H9 (cell line): ENCODE results near the gene MYO5B. TPM values are rescaled to one million over a fixed set of nuclear protein-coding genes. Genes with fewer than 3 reads are reported as not detected.

ENCODE experiments used
- DNase-seq: peaks from one replicate; pipeline ENCODE4 v3.0.0-alpha.2; 2017
- H2AFZ ChIP-seq: one replicate; pipeline ENCODE4 v1.6.1; 2013; ENCODE audit warnings: mild to moderate bottlenecking, low read length, control low read depth, moderate library complexity
- H2AK5ac ChIP-seq: 2 replicates; pipeline ENCODE4 v1.6.1; 2013; ENCODE audit warnings: low read length, control low read depth, mixed read lengths; ENCODE audit not compliant: insufficient read length
- H2BK120ac ChIP-seq: one replicate; pipeline ENCODE4 v1.6.1; 2013; ENCODE audit warnings: low read depth, mild to moderate bottlenecking, low read length, control low read depth, inconsistent platforms; ENCODE audit not compliant: poor library complexity, severe bottlenecking
- H2BK12ac ChIP-seq: 2 replicates; pipeline ENCODE4 v1.6.1; 2013; ENCODE audit warnings: low read length, control low read depth, mixed read lengths, low read depth; ENCODE audit not compliant: insufficient read length
- H2BK15ac ChIP-seq: 2 replicates; pipeline ENCODE4 v1.6.1; 2013; ENCODE audit warnings: low read depth, low read length, control low read depth
- H2BK20ac ChIP-seq: one replicate; pipeline ENCODE4 v1.6.1; 2013; ENCODE audit warnings: low read depth, mild to moderate bottlenecking, low read length, control low read depth, inconsistent platforms; ENCODE audit not compliant: poor library complexity, severe bottlenecking
- H2BK5ac ChIP-seq: 2 replicates; pipeline ENCODE4 v1.6.1; 2013; ENCODE audit warnings: low read length, control low read depth, mixed read lengths; ENCODE audit not compliant: insufficient read length
- H3K14ac ChIP-seq: 2 replicates; pipeline ENCODE4 v1.6.1; 2013; ENCODE audit warnings: low read length, control low read depth; ENCODE audit not compliant: insufficient read depth
- H3K18ac ChIP-seq: 2 replicates; pipeline ENCODE4 v1.6.1; 2013; ENCODE audit warnings: low read depth, mild to moderate bottlenecking, mixed read lengths, low read length, control low read depth; ENCODE audit not compliant: insufficient read length
- H3K23ac ChIP-seq: 2 replicates; pipeline ENCODE4 v1.6.1; 2013; ENCODE audit warnings: low read length, control low read depth, mixed read lengths, low read depth; ENCODE audit not compliant: insufficient read length
- H3K23me2 ChIP-seq: 2 replicates; pipeline ENCODE4 v1.6.1; 2013; ENCODE audit warnings: low read depth, mild to moderate bottlenecking, mixed read lengths, low read length, control low read depth; ENCODE audit not compliant: insufficient read length, poor library complexity, severe bottlenecking
- H3K27ac ChIP-seq: 2 replicates; pipeline ENCODE4 v1.5.1; 2013; ENCODE audit warnings: low read length, control low read depth, mixed read lengths, low read depth; ENCODE audit not compliant: insufficient read length
- H3K27me3 ChIP-seq: 2 replicates; pipeline ENCODE4 v1.6.1; 2013; ENCODE audit warnings: low read length, control low read depth, inconsistent platforms; ENCODE audit not compliant: insufficient read depth
- H3K4ac ChIP-seq: 2 replicates; pipeline ENCODE4 v1.6.1; 2013; ENCODE audit warnings: low read depth, mild to moderate bottlenecking, control low read depth, inconsistent platforms, low read length, moderate library complexity
- H3K4me1 ChIP-seq: 2 replicates; pipeline ENCODE4 v1.6.1; 2013; ENCODE audit warnings: low read length, control low read depth, inconsistent platforms; ENCODE audit not compliant: insufficient read depth
- H3K4me2 ChIP-seq: 2 replicates; pipeline ENCODE4 v1.6.1; 2013; ENCODE audit warnings: low read length, control low read depth, mixed read lengths; ENCODE audit not compliant: insufficient read length, insufficient read depth
- H3K56ac ChIP-seq: 2 replicates; pipeline ENCODE4 v1.6.1; 2013; ENCODE audit warnings: low read depth, mild to moderate bottlenecking, mixed read lengths, low read length, control low read depth; ENCODE audit not compliant: insufficient read length
- H3K79me1 ChIP-seq: 2 replicates; pipeline ENCODE4 v1.6.1; 2013; ENCODE audit warnings: low read depth, mild to moderate bottlenecking, moderate library complexity, low read length, control low read depth, inconsistent platforms; ENCODE audit not compliant: insufficient read depth, poor library complexity, severe bottlenecking
- H3K79me2 ChIP-seq: 2 replicates; pipeline ENCODE4 v1.6.1; 2013; ENCODE audit warnings: low read length, control low read depth, inconsistent platforms; ENCODE audit not compliant: insufficient read depth
- H3K9ac ChIP-seq: 2 replicates; pipeline ENCODE4 v1.6.1; 2013; ENCODE audit warnings: low read length, control low read depth, mixed read lengths; ENCODE audit not compliant: insufficient read length; ENCODE audit errors: extremely low read depth
- H3K9me3 ChIP-seq: one replicate; pipeline ENCODE4 v1.6.1; 2013; ENCODE audit warnings: low read depth, low read length, inconsistent platforms; ENCODE audit not compliant: control insufficient read depth
- H3T11ph ChIP-seq: one replicate; pipeline ENCODE4 v1.6.1; 2013; ENCODE audit warnings: mild to moderate bottlenecking, low read length, control low read depth, inconsistent platforms
- H4K20me1 ChIP-seq: one replicate; pipeline ENCODE4 v1.6.1; 2013; ENCODE audit not compliant: control insufficient read depth, insufficient read length, insufficient read depth
- H4K5ac ChIP-seq: 2 replicates; pipeline ENCODE4 v1.6.1; 2013; ENCODE audit warnings: low read depth, mild to moderate bottlenecking, mixed read lengths, low read length, control low read depth; ENCODE audit not compliant: insufficient read length
- H4K8ac ChIP-seq: replicated peaks from 2 replicates; pipeline ENCODE4 v1.6.1; 2013; ENCODE audit warnings: low read length, control low read depth, mixed read lengths, low read depth; ENCODE audit not compliant: insufficient read length
- H4K91ac ChIP-seq: 2 replicates; pipeline ENCODE4 v1.6.1; 2013; ENCODE audit warnings: low read depth, mild to moderate bottlenecking, moderate library complexity, mixed read lengths, low read length, control low read depth; ENCODE audit not compliant: insufficient read length
- H3K27ac Mint-ChIP-seq, 3 experiments: 2 replicates in 2 of 3; 3 replicates in 1 of 3; pipeline ENCODE4 v1.8.0; 2020 to 2021; ENCODE audit warnings: mixed read lengths in 3 of 3, mild to moderate bottlenecking in 1 of 3, moderate library complexity in 1 of 3
- H3K27me3 Mint-ChIP-seq: 2 replicates; pipeline ENCODE4 v1.8.0; 2021; ENCODE audit warnings: low read depth, mild to moderate bottlenecking, moderate library complexity, mixed read lengths
- H3K36me3 Mint-ChIP-seq, 3 experiments: 2 replicates in 2 of 3; 3 replicates in 1 of 3; pipeline ENCODE4 v1.8.0; 2020 to 2021; ENCODE audit warnings: low read depth in 3 of 3, mixed read lengths in 3 of 3; ENCODE audit not compliant: insufficient read depth in 1 of 3
- H3K4me1 Mint-ChIP-seq, 2 experiments: 2 replicates each; pipeline ENCODE4 v1.8.0; 2020; ENCODE audit warnings: mixed read lengths in 2 of 2
- H3K4me3 Mint-ChIP-seq, 2 experiments: 2 replicates in 1 of 2; 3 replicates in 1 of 2; pipeline ENCODE4 v1.8.0; 2020 to 2021; ENCODE audit warnings: mild to moderate bottlenecking in 2 of 2, mixed read lengths in 2 of 2, moderate library complexity in 1 of 2
- H3K9me3 Mint-ChIP-seq, 2 experiments: 2 replicates in 1 of 2; 3 replicates in 1 of 2; pipeline ENCODE4 v1.8.0; 2020; ENCODE audit warnings: mild to moderate bottlenecking in 2 of 2, mixed read lengths in 2 of 2, moderate library complexity in 1 of 2
- WGBS: extraction: QIAGEN DNeasy Blood & Tissue Kit; methylation state at CpG from one replicate; pipeline ENCODE4 v1.1.7; 2013; ENCODE audit warnings: missing lambda C conversion rate, low lambda C conversion rate, mixed read lengths; ENCODE audit not compliant: insufficient read length; ENCODE audit errors: extremely low coverage; 5-methylcytosine and 5-hydroxymethylcytosine counted together
- total RNA-seq: library from RNA; stranded (reverse); gene quantifications from 2 replicates; pipeline ENCODE4 v1.2.1, GENCODE V29; 2021
- TF ChIP-seq, protein P1 (sequence below): fragments of 200-600 bp; sonication (generic); conservative IDR thresholded peaks from 3 replicates; pipeline ENCODE4 v1.8.0; 2021; ENCODE audit warnings: antibody characterized with exemption, mild to moderate bottlenecking

The MYO5B gene
- total RNA-seq, 1 experiment from 2014 or later = 9.3 TPM

DNA sequence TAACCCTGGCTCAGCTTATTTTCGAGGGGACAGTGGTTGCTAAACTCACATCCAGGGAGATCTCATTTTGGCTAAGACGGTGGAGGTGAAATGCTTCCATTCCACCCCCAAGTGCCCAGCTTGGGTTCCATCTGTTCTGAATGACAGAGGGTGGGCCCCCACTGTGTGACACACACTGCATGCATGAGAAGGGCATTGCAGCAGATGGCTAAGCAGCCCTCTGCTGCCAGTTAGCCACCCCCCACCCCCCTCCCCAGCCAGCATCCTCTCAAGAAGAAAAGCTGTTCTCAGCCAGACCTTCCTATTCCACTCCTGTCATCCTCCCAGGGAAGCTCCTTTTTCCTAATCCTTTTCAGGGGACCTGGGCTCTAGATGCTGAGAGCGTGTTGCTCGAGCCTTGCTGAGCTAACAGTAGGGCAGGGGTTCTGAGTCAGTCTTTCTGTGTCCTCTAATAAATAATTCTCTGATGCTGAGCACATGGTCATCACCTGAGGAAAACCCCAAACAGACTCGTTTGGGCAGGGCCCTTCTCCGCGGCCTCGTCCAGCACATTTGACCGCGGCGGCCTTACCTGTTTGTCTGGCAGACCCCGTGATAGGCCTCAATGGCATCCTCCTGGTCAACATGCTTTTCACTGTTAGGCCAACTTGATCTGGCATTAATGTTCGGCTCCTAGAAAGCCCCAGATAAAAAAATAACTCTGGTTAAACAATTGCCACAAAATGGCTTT is 332.1 kb downstream of the MYO5B start:
- Histone ChIP-seq H3K23me2 (no peaks in the 10 kb centered on the region), H2AFZ (no peak overlapping the region), H2BK20ac (no peak overlapping the region), H3K18ac (no peak overlapping the region), H3K4me2 (no peak overlapping the region), H2BK12ac (no peak overlapping the region), H4K20me1 (no peaks in the 10 kb centered on the region), H2AK5ac (no peak overlapping the region), H3T11ph (no peak overlapping the region), H3K4ac (no peak overlapping the region), H3K27me3 (no peaks in the 10 kb centered on the region), H3K9ac (no peak overlapping the region), H2BK5ac (no peak overlapping the region), H3K4me1 (no peaks in the 10 kb centered on the region), H3K79me1 (no peaks in the 10 kb centered on the region), H3K14ac (no peak overlapping the region), H2BK15ac (no peak overlapping the region), H4K8ac (no peak overlapping the region), H3K27ac (no peak overlapping the region), H3K9me3 (no peaks in the 10 kb centered on the region), H4K91ac (no peak overlapping the region), H3K23ac (no peak overlapping the region), H3K79me2 (no peaks in the 10 kb centered on the region), H3K56ac (no peak overlapping the region), H4K5ac (no peak overlapping the region), H2BK120ac (no peak overlapping the region)
- no CpG with 5 or more reads among the region's 13 CpGs for WGBS
- peak overlapping the region in 1 of 3 experiments; percentile 69; a peak in 1 of 7 replicates for H3K27ac Mint-ChIP-seq
- no peak overlapping the region for H3K4me3 Mint-ChIP-seq
- H3K9me3 Mint-ChIP-seq = no peaks in the 10 kb centered on the region
- TF ChIP-seq, protein P1, sequence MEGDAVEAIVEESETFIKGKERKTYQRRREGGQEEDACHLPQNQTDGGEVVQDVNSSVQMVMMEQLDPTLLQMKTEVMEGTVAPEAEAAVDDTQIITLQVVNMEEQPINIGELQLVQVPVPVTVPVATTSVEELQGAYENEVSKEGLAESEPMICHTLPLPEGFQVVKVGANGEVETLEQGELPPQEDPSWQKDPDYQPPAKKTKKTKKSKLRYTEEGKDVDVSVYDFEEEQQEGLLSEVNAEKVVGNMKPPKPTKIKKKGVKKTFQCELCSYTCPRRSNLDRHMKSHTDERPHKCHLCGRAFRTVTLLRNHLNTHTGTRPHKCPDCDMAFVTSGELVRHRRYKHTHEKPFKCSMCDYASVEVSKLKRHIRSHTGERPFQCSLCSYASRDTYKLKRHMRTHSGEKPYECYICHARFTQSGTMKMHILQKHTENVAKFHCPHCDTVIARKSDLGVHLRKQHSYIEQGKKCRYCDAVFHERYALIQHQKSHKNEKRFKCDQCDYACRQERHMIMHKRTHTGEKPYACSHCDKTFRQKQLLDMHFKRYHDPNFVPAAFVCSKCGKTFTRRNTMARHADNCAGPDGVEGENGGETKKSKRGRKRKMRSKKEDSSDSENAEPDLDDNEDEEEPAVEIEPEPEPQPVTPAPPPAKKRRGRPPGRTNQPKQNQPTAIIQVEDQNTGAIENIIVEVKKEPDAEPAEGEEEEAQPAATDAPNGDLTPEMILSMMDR = no peak
- H3K36me3 Mint-ChIP-seq = no peaks in the 10 kb centered on the region; a peak in 1 of 7 replicates
- no peaks in the 10 kb centered on the region for H3K27me3 Mint-ChIP-seq
- H3K4me1 Mint-ChIP-seq = peaks cover 17 to 22% of the 10 kb centered on the region in 2 experiments
- no peak for DNase-seq
